Measurements from ENCODE around the gene CYP4F8.

CYP4F8 gene

DNA sequence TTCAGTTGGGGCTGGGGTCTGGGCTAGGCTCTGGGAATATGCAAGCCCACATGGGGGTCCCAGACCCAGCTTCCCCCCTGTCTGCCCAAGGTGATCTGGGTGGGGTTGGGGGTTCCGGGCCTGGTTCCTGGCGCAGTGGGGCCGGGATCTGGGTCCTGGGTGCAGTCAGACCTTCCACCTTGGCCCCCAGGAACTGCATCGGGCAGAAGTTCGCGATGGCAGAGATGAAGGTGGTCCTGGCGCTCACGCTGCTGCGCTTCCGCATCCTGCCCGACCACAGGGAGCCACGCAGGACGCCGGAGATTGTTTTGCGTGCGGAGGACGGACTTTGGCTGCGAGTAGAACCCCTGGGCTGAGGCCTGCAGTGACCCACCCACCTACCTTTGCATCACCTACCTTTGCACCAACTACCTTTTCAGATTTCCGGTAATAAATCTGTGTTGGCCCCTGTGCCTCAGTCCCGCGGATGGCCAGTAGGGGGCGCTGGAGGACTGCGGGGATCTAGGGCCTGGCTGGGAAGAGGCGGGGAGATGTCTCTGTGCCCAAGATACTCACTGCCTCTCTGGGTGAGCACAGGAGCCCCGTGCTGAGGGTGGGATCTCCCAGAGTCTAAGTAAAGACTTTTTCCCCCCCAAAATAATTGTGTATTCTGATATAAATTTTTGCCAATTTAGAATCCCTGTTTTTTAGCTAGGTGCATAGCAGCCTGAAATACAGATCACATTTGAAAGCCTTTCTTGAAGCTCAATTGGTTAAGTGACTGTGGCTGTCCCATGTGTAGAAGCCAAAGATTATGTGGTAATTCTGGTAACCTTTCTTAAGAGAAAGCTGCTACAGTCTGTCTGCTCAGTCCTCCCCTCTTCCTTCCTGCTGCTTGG is 14.2 kb downstream of the CYP4F8 start:
- Histone ChIP-seq H3K9me2 (replicated peaks; ENCODE audit: control insufficient read depth, low read length) (no peaks in the 10 kb centered on the region), H3K4me2 (ENCODE audit: low read length) (no peak overlapping the region), H3K9me3 (ENCODE audit: control insufficient read depth, insufficient read depth, low read length) (no peaks in the 10 kb centered on the region), H3K79me2 (ENCODE audit: control insufficient read depth, low read length) (no peaks in the 10 kb centered on the region), H3K4me1 (ENCODE audit: control insufficient read depth, low read length) (no peaks in the 10 kb centered on the region), H3K36me3 (ENCODE audit: control insufficient read depth, low read length) (no peaks in the 10 kb centered on the region), H3F3A (ENCODE audit: control insufficient read depth, insufficient read depth) (no peaks in the 10 kb centered on the region), H3K27me3 (ENCODE audit: control insufficient read depth, low read length) (no peaks in the 10 kb centered on the region), H3K27ac (ENCODE audit: low read depth, low read length) (no peak overlapping the region), H4K20me1 (ENCODE audit: control insufficient read depth, insufficient read depth, low read depth, low read length) (peaks cover 3% of the 10 kb centered on the region; the same call in 1 of the 2 replicates), H3K4me3 (ENCODE audit: low read length) (no peak overlapping the region)
- TF ChIP-seq EZH2phosphoT487 (IDR thresholded peaks at IDR 0.05; ENCODE audit: borderline replicate concordance, low read length), result no peak
- TF ChIP-seq, protein P1, sequence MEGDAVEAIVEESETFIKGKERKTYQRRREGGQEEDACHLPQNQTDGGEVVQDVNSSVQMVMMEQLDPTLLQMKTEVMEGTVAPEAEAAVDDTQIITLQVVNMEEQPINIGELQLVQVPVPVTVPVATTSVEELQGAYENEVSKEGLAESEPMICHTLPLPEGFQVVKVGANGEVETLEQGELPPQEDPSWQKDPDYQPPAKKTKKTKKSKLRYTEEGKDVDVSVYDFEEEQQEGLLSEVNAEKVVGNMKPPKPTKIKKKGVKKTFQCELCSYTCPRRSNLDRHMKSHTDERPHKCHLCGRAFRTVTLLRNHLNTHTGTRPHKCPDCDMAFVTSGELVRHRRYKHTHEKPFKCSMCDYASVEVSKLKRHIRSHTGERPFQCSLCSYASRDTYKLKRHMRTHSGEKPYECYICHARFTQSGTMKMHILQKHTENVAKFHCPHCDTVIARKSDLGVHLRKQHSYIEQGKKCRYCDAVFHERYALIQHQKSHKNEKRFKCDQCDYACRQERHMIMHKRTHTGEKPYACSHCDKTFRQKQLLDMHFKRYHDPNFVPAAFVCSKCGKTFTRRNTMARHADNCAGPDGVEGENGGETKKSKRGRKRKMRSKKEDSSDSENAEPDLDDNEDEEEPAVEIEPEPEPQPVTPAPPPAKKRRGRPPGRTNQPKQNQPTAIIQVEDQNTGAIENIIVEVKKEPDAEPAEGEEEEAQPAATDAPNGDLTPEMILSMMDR (IDR thresholded peaks at IDR 0.05; ENCODE audit: low read depth, low read length, poor library complexity, severe bottlenecking), result peak; percentile 98

DNA sequence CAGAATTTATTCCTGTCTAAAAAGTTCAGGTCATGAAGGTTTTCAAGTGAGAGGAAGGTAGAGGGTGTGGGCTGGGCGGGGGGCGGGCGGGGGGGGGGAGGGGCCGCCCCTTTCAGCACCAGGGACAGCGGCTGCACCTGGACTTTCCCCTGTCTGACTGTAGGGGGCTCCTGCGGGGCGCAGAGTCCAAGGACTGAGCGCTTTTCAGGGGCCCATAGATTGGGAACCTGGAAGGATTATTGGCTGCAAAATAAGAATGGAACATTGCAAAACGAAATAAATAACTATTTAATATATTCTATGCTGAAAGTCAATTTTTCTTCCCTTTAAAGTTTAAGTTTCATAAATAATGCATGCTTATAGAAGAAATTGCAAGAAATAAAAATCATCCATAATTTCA is 16.8 kb downstream of the CYP4F8 start:
- no peak overlapping the region for H3K4me2 ChIP-seq (ENCODE audit: low read length)
- no peak overlapping the region for H3K27ac ChIP-seq (ENCODE audit: low read depth, low read length)
- no peaks in the 10 kb centered on the region for H3K9me3 ChIP-seq (ENCODE audit: control insufficient read depth, insufficient read depth, low read length)
- no peaks in the 10 kb centered on the region for H3K4me1 ChIP-seq (ENCODE audit: control insufficient read depth, low read length)
- H3K36me3 ChIP-seq (ENCODE audit: control insufficient read depth, low read length), result no peaks in the 10 kb centered on the region
- H3K79me2 ChIP-seq (ENCODE audit: control insufficient read depth, low read length), result no peaks in the 10 kb centered on the region
- no peaks in the 10 kb centered on the region for H3K27me3 ChIP-seq (ENCODE audit: control insufficient read depth, low read length)
- TF ChIP-seq EZH2phosphoT487 (IDR thresholded peaks at IDR 0.05; ENCODE audit: borderline replicate concordance, low read length), result no peak
- TF ChIP-seq, protein P1 (IDR thresholded peaks at IDR 0.05; ENCODE audit: low read depth, low read length, poor library complexity, severe bottlenecking), result peak; percentile 47
- H3F3A ChIP-seq (ENCODE audit: control insufficient read depth, insufficient read depth), result no peaks in the 10 kb centered on the region
- no peak overlapping the region for H3K4me3 ChIP-seq (ENCODE audit: low read length)
- no peaks in the 10 kb centered on the region for H3K9me2 ChIP-seq (replicated peaks; ENCODE audit: control insufficient read depth, low read length)
- peaks cover 3% of the 10 kb centered on the region; the same call in 1 of the 2 replicates for H4K20me1 ChIP-seq (ENCODE audit: control insufficient read depth, insufficient read depth, low read depth, low read length)

GRCh38 chr19:15633082-15633835 is 18.2 kb downstream of the CYP4F8 start:
- Histone ChIP-seq H3F3A (ENCODE audit: control insufficient read depth, insufficient read depth) (no peaks in the 10 kb centered on the region), H3K27me3 (ENCODE audit: control insufficient read depth, low read length) (no peaks in the 10 kb centered on the region), H3K4me3 (ENCODE audit: low read length) (no peak overlapping the region), H4K20me1 (ENCODE audit: control insufficient read depth, insufficient read depth, low read depth, low read length) (peaks cover 3% of the 10 kb centered on the region; the same call in 1 of the 2 replicates), H3K27ac (ENCODE audit: low read depth, low read length) (no peak overlapping the region), H3K36me3 (ENCODE audit: control insufficient read depth, low read length) (no peaks in the 10 kb centered on the region), H3K4me2 (ENCODE audit: low read length) (no peak overlapping the region), H3K4me1 (ENCODE audit: control insufficient read depth, low read length) (no peaks in the 10 kb centered on the region), H3K9me2 (replicated peaks; ENCODE audit: control insufficient read depth, low read length) (no peaks in the 10 kb centered on the region), H3K79me2 (ENCODE audit: control insufficient read depth, low read length) (no peaks in the 10 kb centered on the region), H3K9me3 (ENCODE audit: control insufficient read depth, insufficient read depth, low read length) (no peaks in the 10 kb centered on the region)
- TF ChIP-seq, protein P1 (IDR thresholded peaks at IDR 0.05; ENCODE audit: low read depth, low read length, poor library complexity, severe bottlenecking), result no peak
- TF ChIP-seq EZH2phosphoT487 (IDR thresholded peaks at IDR 0.05; ENCODE audit: borderline replicate concordance, low read length), result no peak

All from DOHH2 (cell line).